HG02588 (cell line): ENCODE measurements around the gene NDUFB11.

Source experiments
- ATAC-seq: cut with Tn5 transposase; IDR thresholded peaks from one replicate; pipeline ENCODE4 v1.9.1; 2021; ENCODE audit warnings: mild to moderate bottlenecking, moderate library complexity; ENCODE audit not compliant: unreplicated experiment

NDUFB11 gene

DNA sequence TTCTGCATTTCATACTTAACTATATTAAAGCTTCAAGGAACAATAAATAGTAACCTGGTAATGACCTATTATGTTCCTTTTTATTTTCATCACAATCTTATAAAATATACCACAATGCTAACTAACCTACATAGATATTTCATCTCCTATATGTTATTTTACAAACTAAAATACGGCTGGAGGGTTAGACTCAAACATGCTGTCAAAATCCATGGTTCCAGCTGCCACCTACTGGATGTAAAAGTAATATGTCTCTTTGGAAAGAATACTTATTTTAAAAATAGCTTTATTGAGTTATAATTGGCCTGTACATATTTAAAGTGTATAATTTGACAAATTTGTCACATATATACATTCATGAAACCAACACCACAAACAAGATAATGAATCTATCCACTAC, 51.3 kb downstream of the NDUFB11 start:
- no peak for ATAC-seq
